Glomerular visceral epithelial cell (primary cell): Measurements from ENCODE around the gene CARD19.
A peak's percentile ranks its signal among the peaks of the same experiment; 100 is the strongest.

Experiments used
- DNase-seq: peaks from one replicate; pipeline ENCODE4 v3.0.0-alpha.2; 2016; ENCODE audit errors: extremely low spot score

The CARD19 gene

DNA sequence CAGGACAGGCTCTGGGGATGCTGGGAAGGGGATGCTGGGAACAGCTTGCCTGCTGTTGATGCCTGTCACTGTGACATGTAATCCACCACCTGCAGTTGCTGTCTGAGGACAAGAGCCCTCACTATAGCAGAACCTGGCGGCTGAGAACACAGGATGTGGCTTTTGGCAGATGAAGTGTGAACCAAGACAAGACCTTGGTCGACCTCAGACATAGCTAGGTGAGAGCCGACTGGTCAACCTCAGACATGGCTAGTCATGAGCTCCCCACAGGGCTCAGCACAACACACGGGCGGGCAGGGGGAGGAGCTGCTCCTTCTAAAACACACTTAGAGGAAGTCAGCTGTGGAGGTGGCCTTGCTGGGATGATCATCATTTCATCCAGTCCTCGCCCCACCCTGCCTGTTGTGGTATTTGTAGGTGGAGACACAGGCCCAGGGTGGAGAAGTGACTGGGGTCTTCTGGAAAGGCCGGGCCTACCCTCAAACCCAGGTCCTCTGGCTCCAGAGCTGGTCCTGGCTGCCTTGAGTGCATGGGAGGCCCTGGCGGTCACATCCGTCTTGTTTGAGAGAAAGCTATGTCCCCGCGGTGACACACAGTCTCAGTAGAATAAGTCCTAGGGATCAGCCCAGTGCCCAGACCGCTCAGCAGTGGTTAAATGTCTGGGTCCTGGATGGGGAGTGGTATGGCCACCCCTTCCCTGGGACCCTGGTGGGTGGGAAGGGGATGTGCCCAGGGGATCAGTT, 31.5 kb upstream of the CARD19 start:
- peak; percentile 77 for DNase-seq

- no peak for DNase-seq
Measured at GRCh38 chr9:93065135-93065720, 30.8 kb upstream of the CARD19 start.

GRCh38 chr9:93066978-93067603, 28.9 kb upstream of the CARD19 start:
- no peak for DNase-seq

DNA sequence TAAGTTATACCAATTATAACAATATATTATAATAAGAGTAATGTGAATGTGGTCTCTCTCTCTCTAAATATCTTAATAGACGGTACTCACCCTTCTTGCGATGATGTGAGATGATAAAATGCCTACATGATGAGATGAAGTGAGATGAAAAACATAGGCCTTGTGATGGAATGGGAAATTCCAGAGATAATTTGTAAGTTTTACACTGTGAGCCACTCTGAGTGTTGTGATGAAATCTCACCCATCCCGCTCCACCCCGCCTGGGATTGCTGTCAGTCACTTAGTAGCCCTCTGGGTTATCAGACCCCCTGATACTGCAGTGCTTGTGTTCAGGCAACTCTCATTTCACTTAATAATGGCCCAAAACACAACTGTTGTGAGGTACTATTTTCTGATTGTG, 27.1 kb upstream of the CARD19 start:
- DNase-seq: no peak

- no peak for DNase-seq
Measured at GRCh38 chr9:93071464-93071863, 24.6 kb upstream of the CARD19 start.

- no peak for DNase-seq
Measured at GRCh38 chr9:93072383-93072795, 23.6 kb upstream of the CARD19 start.

DNA sequence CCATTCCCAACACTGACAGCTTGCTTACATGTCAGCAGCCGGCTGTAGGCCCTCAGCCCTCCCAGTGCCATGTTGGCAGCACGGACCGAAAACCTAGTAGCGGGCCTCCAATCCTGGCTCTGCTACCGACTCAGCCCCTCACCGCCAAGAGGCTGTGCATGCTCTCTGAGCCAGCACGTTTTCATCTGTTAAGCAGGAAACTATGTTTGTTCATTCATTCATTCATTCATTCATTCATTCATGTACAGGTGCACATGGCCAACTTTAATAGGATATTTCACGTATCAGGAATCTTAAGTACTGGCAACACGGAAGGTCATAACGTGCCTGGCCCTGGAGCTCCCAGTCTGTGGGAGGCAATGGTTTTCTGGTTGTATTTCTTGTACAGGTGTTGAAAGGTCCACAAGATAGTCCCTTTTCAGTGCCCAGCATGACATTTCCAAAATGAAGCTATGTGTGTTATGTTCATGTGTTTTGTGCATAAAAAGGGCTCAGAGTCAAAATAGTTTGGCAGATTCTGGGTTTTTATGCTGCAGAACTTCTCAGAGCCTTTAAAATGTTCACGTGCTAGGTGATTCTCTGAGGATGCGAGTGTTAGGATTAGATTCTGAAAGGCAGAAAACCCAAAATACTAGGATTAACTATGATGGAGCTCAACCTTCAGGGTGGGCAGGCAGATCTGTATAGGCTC, 19.8 kb upstream of the CARD19 start:
- no peak for DNase-seq

GRCh38 chr9:93076792-93077128, 19.3 kb upstream of the CARD19 start:
- DNase-seq: no peak

- DNase-seq: no peak
Measured at GRCh38 chr9:93077367-93077766, 18.6 kb upstream of the CARD19 start.

DNA sequence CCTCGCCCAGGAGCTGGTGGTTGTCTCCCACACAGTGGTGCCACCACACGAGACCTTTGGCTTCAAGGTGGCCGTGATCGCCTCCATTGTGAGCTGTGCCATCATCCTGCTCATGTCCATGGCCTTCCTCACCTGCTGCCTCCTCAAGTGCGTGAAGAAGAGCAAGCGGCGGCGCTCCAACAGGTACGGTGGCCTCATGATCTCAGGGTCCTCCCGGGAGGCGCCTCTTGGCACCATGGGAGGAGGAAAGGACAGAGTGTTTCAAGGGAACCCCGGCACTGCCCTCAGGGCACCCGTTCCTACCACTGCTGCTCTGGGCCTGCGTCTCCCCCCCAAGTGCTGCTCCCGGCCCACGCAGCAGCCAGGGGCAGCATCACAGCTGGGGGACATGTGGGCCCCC, 18.2 kb upstream of the CARD19 start:
- DNase-seq: no peak

DNA sequence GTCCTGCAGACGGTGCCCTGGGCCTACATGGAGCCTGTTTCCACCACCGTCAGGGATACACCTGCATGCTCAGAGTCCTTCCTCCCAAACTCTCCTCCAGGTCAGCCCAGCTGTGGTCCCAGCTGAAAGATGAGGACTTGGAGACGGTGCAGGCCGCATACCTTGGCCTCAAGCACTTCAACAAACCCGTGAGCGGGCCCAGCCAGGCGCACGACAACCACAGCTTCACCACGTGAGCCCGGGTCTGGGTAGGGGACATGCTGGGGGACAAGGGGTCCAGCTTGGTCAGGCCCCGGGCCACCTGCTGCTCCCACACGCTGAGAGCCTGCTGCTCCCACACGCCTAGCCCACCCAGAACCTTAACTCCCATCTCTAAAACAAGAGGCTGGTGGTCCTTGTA, 16.6 kb upstream of the CARD19 start:
- no peak for DNase-seq

- no peak for DNase-seq
Measured at GRCh38 chr9:93080406-93080805, 15.6 kb upstream of the CARD19 start.

- no peak for DNase-seq
Measured at GRCh38 chr9:93081081-93081529, 14.9 kb upstream of the CARD19 start.

DNA sequence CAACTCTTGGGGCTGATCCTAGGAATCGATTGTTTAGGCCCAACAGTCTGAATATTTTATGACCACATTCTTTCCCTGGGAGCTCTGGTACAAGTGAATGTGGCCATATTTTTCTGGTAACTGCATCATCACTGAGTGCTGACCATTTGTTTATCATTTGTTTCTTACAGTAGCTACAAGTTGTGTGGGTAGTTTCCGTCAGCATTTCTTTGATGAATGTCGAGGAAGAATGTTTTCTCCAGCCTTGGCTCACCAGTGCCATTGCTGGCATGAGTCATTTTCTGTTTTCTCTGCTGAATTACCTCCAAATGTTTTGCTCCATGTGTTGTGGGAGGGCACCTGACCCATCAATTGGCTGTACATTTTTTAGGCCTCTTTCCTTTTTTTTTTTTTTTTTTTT, 14.1 kb upstream of the CARD19 start:
- DNase-seq: no peak

DNA sequence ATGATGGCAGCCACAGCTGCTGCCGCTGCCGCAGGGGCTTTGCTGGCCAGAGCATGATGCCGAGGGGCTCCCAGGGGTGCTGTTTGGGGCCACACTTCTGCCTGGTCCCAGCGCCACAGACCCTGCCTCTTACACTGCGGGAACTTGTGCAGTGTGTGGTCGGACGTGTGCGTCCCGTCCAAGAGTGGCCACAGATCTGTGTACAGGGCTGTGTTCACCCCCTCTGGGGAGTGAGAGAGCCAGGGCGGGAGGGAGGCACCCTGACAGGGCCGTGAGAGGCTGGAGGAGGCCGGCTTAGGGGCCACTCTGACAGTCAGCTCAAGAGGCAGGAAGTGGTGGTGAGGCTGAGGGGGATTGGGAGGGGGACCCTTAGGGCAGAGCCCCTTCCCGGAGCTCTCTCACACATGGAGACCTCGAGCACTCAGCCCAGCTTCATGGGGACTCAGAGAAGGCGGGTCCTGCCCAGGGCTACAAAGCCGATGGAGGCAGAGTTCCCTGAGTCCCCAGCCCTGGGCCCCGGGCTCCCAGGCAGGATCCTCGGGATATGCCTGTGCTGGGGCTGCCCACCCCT, 13.1 kb upstream of the CARD19 start:
- DNase-seq: no peak

- DNase-seq: no peak
Measured at GRCh38 chr9:93083592-93084470, 12.2 kb upstream of the CARD19 start.

GRCh38 chr9:93084471-93084881, 11.5 kb upstream of the CARD19 start:
- DNase-seq: no peak

GRCh38 chr9:93085676-93086075, 10.3 kb upstream of the CARD19 start:
- no peak for DNase-seq

GRCh38 chr9:93086447-93087224, 9.4 kb upstream of the CARD19 start:
- no peak for DNase-seq

GRCh38 chr9:93087971-93088655, 7.9 kb upstream of the CARD19 start:
- DNase-seq: no peak
